ENCODE results near the gene HYI. TPM values are rescaled to one million over a fixed set of nuclear protein-coding genes. Genes with fewer than 3 reads are reported as not detected.

HYI gene
- total RNA-seq, 3 donors from 2014 or later = 4.2 to 5.8 (median 4.7) TPM

GRCh38 chr1:43443197-43443946, 10.4 kb downstream of the HYI start:
- H3K36me3 Mint-ChIP-seq (ENCODE audit: insufficient read depth) = peaks cover 41% of the 10 kb centered on the region
- H3K9me3 Mint-ChIP-seq = no peaks in the 10 kb centered on the region
- no peaks in the 10 kb centered on the region for H3K27me3 Mint-ChIP-seq (ENCODE audit: low read depth)
- ATAC-seq = no peak
- no peak for DNase-seq
- no peak overlapping the region for H3K4me3 Mint-ChIP-seq
- no peaks in the 10 kb centered on the region for H3K4me1 Mint-ChIP-seq (ENCODE audit: low read depth)

DNA sequence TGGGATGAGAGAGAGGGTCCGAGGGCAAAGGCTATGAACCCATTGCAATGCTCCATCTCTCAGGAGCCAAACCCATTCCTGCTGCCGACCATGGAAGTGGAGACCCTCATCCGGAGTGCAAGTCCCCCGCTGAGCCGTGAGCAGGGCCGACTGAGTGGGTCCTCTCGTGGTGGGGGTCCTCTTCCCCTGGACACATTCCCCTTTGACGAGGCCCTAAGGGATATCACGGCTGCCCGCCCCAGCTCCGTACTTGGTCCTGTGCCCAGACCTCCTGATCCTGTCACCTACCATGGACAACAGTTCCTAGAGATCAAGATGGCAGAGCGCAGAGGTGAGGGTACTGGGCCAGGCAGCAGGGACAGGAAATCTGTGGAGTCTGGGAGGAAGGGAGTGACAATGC, 11.0 kb downstream of the HYI start:
- no peaks in the 10 kb centered on the region for H3K27me3 Mint-ChIP-seq (ENCODE audit: low read depth)
- no peaks in the 10 kb centered on the region for H3K9me3 Mint-ChIP-seq
- DNase-seq (no peak), ATAC-seq (no peak)
- H3K4me3 Mint-ChIP-seq = no peak overlapping the region
- peaks cover 39% of the 10 kb centered on the region for H3K36me3 Mint-ChIP-seq (ENCODE audit: insufficient read depth)
- no peaks in the 10 kb centered on the region for H3K4me1 Mint-ChIP-seq (ENCODE audit: low read depth)

- DNase-seq = no peak
These were observed 11.7 kb downstream of the HYI start for GRCh38 chr1:43441894-43442637.

DNA sequence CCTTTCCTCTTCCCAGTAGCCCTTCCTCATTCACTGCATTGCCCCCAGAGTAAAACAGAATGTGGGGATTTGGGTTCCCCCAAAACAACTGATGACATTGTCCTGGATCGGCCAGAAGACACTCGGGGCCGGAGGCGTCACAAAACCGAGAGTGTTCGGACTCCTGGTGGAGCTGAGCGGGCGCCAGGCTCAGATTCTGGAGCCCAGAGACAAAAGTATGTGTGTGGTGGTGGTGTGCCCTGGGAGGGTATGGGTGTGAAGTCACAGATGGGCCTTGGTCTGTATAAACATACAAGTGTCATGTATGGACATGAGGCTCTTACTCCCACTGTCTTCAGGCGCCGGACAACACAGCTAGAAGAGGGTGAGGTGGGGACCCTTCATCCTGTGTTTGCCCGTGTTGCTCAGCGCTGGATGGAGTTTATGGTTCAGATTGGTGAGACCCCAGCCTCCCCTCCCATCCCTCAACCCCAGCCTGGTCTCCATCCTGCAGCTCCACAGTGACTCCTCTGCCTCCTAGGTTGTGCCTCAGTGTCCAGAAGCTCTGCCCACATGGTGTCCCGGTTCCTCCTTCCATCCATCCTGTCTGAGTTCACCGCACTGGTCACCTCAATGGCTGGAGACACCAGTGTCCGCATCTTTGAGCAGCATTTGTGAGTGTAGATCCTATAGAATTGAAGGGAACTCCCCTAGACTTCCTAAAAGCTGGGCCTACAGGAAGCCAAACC, 12.4 kb downstream of the HYI start:
- H3K9me3 Mint-ChIP-seq = no peaks in the 10 kb centered on the region
- DNase-seq (no peak), ATAC-seq (no peak)
- no peak overlapping the region for H3K4me3 Mint-ChIP-seq
- H3K27me3 Mint-ChIP-seq (ENCODE audit: low read depth) = no peaks in the 10 kb centered on the region
- H3K36me3 Mint-ChIP-seq (ENCODE audit: insufficient read depth) = peaks cover 35% of the 10 kb centered on the region
- H3K4me1 Mint-ChIP-seq (ENCODE audit: low read depth) = no peaks in the 10 kb centered on the region

More at GRCh38 chr1:43441894-43442637, 11.7 kb downstream of the HYI start:
- no peak for ATAC-seq
- no peaks in the 10 kb centered on the region for H3K4me1 Mint-ChIP-seq (ENCODE audit: low read depth)
- no peaks in the 10 kb centered on the region for H3K9me3 Mint-ChIP-seq
- no peaks in the 10 kb centered on the region for H3K27me3 Mint-ChIP-seq (ENCODE audit: low read depth)
- H3K36me3 Mint-ChIP-seq (ENCODE audit: insufficient read depth) = peaks cover 37% of the 10 kb centered on the region
- no peak overlapping the region for H3K4me3 Mint-ChIP-seq

DNA sequence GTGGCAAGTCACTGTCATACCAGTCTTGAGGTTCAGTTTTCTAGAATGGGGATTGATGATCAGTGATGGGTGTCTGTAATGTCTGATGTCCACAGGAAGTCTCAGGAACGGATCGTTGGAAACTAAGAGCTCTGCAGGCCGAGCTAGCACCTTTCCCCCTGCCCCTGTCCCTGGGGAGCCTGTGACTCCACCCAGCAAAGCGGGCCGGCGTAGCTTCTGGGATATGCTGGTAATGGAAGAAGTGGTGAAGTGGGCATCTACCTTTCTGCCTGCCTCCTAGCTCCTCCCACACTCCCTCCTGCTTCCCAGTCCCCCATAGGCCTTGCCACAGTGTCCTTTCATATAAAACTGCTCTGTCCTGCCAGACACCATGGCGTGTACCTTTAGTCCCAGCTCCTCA, 13.4 kb downstream of the HYI start:
- Mint-ChIP-seq H3K4me3 (no peak overlapping the region), H3K36me3 (ENCODE audit: insufficient read depth) (peaks cover 30% of the 10 kb centered on the region), H3K9me3 (no peaks in the 10 kb centered on the region), H3K27me3 (ENCODE audit: low read depth) (no peaks in the 10 kb centered on the region), H3K4me1 (ENCODE audit: low read depth) (no peaks in the 10 kb centered on the region)
- DNase-seq (no peak), ATAC-seq (no peak)

DNA sequence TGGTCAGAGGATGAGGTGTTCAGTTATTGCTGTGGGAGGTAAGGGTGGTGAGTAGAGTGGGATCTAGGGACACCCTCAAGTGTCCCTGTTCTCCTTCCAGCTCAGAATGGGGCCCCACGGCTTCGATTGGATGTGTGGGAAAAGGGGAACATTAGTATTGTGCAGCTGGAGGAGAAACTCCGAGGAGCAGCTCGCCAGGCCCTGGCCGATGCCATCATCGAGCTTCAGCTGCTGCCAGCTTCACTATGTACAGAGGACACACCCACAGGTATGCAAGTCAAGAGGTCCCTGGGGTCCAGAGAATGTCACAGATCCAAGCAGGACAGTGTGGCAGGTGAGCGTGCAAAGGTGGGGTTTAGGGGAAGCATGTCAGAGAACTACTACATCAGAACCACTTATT, 13.9 kb downstream of the HYI start:
- H3K36me3 Mint-ChIP-seq (ENCODE audit: insufficient read depth) = peaks cover 27% of the 10 kb centered on the region
- ATAC-seq (no peak), DNase-seq (no peak)
- H3K27me3 Mint-ChIP-seq (ENCODE audit: low read depth) = no peaks in the 10 kb centered on the region
- no peak overlapping the region for H3K4me3 Mint-ChIP-seq
- H3K4me1 Mint-ChIP-seq (ENCODE audit: low read depth) = no peaks in the 10 kb centered on the region
- H3K9me3 Mint-ChIP-seq = no peaks in the 10 kb centered on the region

GRCh38 chr1:43438953-43439581, 14.7 kb downstream of the HYI start:
- no peak for DNase-seq
- no peak overlapping the region for H3K4me3 Mint-ChIP-seq

GRCh38 chr1:43438576-43438952, 15.2 kb downstream of the HYI start:
- Mint-ChIP-seq H3K36me3 (ENCODE audit: insufficient read depth) (peaks cover 22% of the 10 kb centered on the region), H3K4me1 (ENCODE audit: low read depth) (no peaks in the 10 kb centered on the region), H3K9me3 (no peaks in the 10 kb centered on the region), H3K4me3 (no peak overlapping the region), H3K27me3 (ENCODE audit: low read depth) (no peaks in the 10 kb centered on the region)
- no peak for ATAC-seq
- DNase-seq = no peak

More at GRCh38 chr1:43438953-43439581, 14.7 kb downstream of the HYI start:
- Mint-ChIP-seq H3K27me3 (ENCODE audit: low read depth) (no peaks in the 10 kb centered on the region), H3K4me1 (ENCODE audit: low read depth) (no peaks in the 10 kb centered on the region), H3K36me3 (ENCODE audit: insufficient read depth) (peaks cover 23% of the 10 kb centered on the region), H3K9me3 (no peaks in the 10 kb centered on the region)
- ATAC-seq = no peak

GRCh38 chr1:43438006-43438405, 15.7 kb downstream of the HYI start:
- DNase-seq = no peak
- H3K9me3 Mint-ChIP-seq = no peaks in the 10 kb centered on the region

DNA sequence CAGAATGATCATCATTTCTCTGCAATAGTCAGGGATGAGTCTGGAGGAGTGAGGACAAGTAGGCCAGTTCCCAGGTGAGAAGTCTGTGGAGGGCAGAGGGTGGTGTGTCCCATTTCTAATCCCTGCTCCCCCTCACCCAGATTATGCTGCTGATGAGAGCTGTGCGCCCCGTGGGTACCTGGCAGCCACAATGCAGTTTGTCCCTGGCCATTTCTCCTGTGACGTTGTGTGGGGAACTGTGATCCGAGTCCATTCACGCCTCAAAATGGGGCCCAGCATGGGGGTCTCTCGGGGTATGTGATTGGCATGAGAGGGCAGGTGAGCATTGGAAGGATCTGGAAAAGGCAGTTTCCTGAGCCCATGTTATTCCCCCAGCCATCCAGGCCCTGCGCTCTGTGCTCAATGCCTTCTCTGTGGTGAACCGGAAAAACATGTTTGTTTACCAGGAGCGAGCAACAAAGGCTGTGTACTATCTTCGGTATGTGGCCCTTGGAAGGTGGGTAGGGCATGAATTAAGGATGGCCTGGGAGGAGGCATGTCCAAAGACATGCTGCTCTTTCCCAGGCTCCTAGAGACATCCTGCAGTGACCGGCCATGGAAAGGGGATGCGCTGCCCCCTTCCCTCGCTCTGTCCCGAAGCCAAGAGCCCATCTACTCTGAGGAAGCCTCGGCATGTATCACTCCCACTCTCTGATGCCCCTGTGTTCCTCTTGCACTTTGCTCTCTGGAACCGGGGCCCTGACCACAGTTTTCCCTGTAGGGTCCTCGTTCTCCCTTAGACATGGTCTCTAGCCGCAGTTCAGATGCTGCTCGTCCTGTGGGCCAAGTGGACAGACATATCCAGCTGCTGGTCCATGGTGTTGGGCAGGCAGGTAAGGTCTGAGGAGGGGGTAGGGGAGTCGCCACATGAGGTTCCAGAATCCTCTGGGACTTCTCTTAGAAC, 16.4 kb downstream of the HYI start:
- ATAC-seq (no peak), DNase-seq (no peak)
- Mint-ChIP-seq H3K9me3 (no peaks in the 10 kb centered on the region), H3K4me3 (no peak overlapping the region), H3K4me1 (ENCODE audit: low read depth) (no peaks in the 10 kb centered on the region), H3K36me3 (ENCODE audit: insufficient read depth) (peaks cover 21% of the 10 kb centered on the region), H3K27me3 (ENCODE audit: low read depth) (no peaks in the 10 kb centered on the region)

More at GRCh38 chr1:43438006-43438405, 15.7 kb downstream of the HYI start:
- Mint-ChIP-seq H3K27me3 (ENCODE audit: low read depth) (no peaks in the 10 kb centered on the region), H3K4me3 (no peak overlapping the region), H3K36me3 (ENCODE audit: insufficient read depth) (peaks cover 21% of the 10 kb centered on the region), H3K4me1 (ENCODE audit: low read depth) (no peaks in the 10 kb centered on the region)
- ATAC-seq = no peak

GRCh38 chr1:43436371-43436770, 17.4 kb downstream of the HYI start:
- Mint-ChIP-seq H3K27me3 (ENCODE audit: low read depth) (no peaks in the 10 kb centered on the region), H3K4me1 (ENCODE audit: low read depth) (no peaks in the 10 kb centered on the region), H3K36me3 (ENCODE audit: insufficient read depth) (peaks cover 30% of the 10 kb centered on the region), H3K9me3 (no peaks in the 10 kb centered on the region), H3K4me3 (no peak overlapping the region)
- ATAC-seq (no peak), DNase-seq (no peak)

GRCh38 chr1:43435146-43436145, 18.3 kb downstream of the HYI start:
- no peak for DNase-seq
- no peak for ATAC-seq
- H3K9me3 Mint-ChIP-seq = no peaks in the 10 kb centered on the region
- H3K27me3 Mint-ChIP-seq (ENCODE audit: low read depth) = no peaks in the 10 kb centered on the region
- H3K4me1 Mint-ChIP-seq (ENCODE audit: low read depth) = no peaks in the 10 kb centered on the region
- no peak overlapping the region for H3K4me3 Mint-ChIP-seq
- peaks cover 36% of the 10 kb centered on the region for H3K36me3 Mint-ChIP-seq (ENCODE audit: insufficient read depth)
